Activated CD4-positive, alpha-beta T cell treated with anti-CD3 and anti-CD28 coated beads for 48 hours (primary cell): ENCODE measurements around the gene ULBP2.
"Not testable (repeated sequence)": the region's sequence is repeated elsewhere in the genome, so short reads cannot be mapped to it uniquely, and the experiment has no call there.

Experiments used
- DNase-seq: peaks from one replicate; pipeline ENCODE4 v3.0.0-alpha.2; 2020

The ULBP2 gene

GRCh38 chr6:149974825-149975224, 33.0 kb downstream of the ULBP2 start:
- DNase-seq, result no peak

GRCh38 chr6:149975400-149975799, 33.6 kb downstream of the ULBP2 start:
- DNase-seq, result no peak

GRCh38 chr6:149977221-149977620, 35.4 kb downstream of the ULBP2 start:
- no peak for DNase-seq

GRCh38 chr6:149978610-149979009, 36.8 kb downstream of the ULBP2 start:
- no peak for DNase-seq

GRCh38 chr6:149979293-149979692, 37.5 kb downstream of the ULBP2 start:
- no peak for DNase-seq

- no peak for DNase-seq
Measured at GRCh38 chr6:149983145-149983544, 41.3 kb downstream of the ULBP2 start.

GRCh38 chr6:149984773-149985172, 43.0 kb downstream of the ULBP2 start:
- DNase-seq, result no peak

GRCh38 chr6:149985481-149985937, 43.7 kb downstream of the ULBP2 start:
- no peak for DNase-seq

- DNase-seq, result no peak
Measured at GRCh38 chr6:149987602-149988107, 45.8 kb downstream of the ULBP2 start.

GRCh38 chr6:149988550-149989346, 46.9 kb downstream of the ULBP2 start:
- DNase-seq, result no peak

GRCh38 chr6:149990212-149990660, 48.4 kb downstream of the ULBP2 start:
- DNase-seq, result no peak

GRCh38 chr6:149990661-149991471, 49.1 kb downstream of the ULBP2 start:
- DNase-seq, result peak; percentile 19

GRCh38 chr6:149991472-149991795, 49.6 kb downstream of the ULBP2 start:
- not testable (repeated sequence) for DNase-seq

GRCh38 chr6:149991838-149992237, 50.0 kb downstream of the ULBP2 start:
- DNase-seq, result no peak

GRCh38 chr6:149995235-149995750, 53.5 kb downstream of the ULBP2 start:
- DNase-seq, result no peak

GRCh38 chr6:149995971-149996370, 54.2 kb downstream of the ULBP2 start:
- no peak for DNase-seq
